Forelimb muscle (tissue), 1 donor: ENCODE results near the gene SYNGR2. TPM values are rescaled to one million over a fixed set of nuclear protein-coding genes. Genes with fewer than 3 reads are reported as not detected.

Source experiments
- DNase-seq: peaks from one replicate; pipeline ENCODE4 v3.0.0-alpha.2; 2013; ENCODE audit warnings: low read depth
- polyA plus RNA-seq: library from polyadenylated mRNA; unstranded; fragments of 120-200 nt; gene quantifications from one replicate; pipeline ENCODE4 v1.2.1, GENCODE V29; 2013; ENCODE audit not compliant: insufficient read length

The SYNGR2 gene
- polyA plus RNA-seq: 105 TPM

GRCh38 chr17:78168242-78168902 is at the start of gene SYNGR2:
TSS of gene SYNGR2 (plus strand) at chr17:78168581. CDS start at chr17:78168617, 36 bp downstream.
- no peak for DNase-seq

DNA sequence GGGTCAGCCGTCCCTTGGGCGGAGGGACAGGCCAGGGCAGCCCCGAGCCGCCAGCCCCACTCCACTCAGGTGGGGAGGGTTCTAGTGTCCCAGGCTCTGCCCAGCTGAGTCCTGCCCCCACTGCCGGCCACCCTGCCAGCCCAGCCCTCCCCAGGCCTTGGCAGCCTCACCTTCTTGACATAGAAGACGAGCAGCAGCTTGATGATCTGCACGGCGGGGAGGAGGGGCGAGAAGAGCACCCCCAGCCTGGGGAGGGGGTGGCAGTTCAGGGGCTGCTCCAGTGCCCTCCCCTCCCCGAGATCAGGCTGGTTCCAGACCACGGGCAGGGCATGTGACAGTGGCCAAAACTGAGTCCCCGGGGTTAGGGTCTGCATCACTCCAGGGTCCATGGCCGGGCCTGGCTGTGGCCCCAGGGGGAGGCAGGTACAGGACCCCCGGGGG is 49.6 kb upstream of the SYNGR2 start:
- DNase-seq: no peak

GRCh38 chr17:78120537-78120936 is 47.8 kb upstream of the SYNGR2 start:
- no peak for DNase-seq

GRCh38 chr17:78120971-78121800 is 47.2 kb upstream of the SYNGR2 start:
- DNase-seq: no peak

DNA sequence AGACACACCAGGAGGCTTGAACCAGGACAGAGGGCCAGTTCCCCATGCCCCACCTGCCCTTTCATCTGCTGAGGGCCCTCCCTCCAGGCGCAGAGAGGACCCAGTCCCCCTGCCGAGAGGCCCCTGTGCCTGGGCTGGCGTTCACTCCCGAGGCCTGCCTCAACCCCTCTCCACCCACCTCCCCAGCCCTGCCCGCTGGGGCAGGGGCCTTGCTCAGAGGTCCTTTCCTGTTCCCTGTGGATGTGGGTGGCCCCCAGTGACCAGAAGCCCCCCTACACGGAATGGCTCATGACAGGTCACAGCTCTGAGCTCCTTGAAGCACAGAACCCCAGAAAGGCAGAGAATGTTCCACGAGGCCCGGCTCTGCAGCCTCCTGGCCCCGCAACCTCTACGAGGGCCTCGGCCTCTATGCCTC is 46.6 kb upstream of the SYNGR2 start:
- DNase-seq: no peak

DNA sequence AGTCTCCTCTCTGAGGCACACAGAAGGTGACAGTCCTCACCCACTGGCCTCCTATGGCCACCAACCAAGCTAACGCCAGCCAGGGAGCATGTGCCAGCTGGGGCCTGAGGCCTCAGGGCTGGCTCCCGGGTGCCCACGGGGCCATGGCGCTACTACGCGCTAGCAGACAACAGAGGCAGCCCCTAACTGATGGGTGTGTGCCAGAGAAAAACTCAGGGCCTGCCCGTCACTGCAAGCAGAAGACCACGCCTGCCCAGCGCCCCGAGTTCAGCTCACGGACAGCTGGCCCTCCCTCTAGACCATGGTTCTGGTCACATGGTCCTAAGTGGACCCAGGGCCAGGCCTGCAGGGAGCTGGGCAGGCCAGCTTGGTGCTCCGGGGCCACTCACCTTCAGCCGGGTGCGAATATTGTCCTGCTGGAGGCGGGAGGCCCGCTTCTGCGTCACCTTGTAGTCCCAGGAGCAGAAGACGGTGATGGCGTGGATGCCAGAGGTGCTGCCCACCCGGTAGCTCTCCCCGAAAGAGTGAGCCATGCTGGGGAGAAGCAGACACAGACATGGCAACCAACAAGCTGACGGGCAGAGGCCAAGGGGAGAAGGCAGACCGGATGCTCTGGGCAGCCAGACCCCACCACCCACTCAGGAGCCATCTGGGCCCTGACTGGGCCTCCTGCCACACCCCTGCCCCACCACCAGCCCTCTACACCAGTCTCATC is 46.0 kb upstream of the SYNGR2 start:
- DNase-seq: no peak

DNA sequence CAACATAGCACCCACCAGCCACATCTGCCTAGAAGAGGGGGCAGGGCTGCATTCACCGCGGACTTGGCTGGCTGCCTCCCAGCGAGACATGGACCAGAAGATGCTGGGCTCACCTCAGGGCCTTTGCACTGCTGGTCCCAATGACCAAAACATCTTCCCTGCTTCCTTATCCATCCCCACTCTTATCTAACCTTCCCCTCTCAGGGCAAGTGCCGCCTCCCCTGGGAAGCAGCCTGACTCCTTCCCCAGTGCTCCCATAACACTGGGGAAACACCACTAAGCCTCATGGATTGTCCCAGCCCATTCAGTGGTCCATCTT is 45.5 kb upstream of the SYNGR2 start:
- DNase-seq: no peak

- DNase-seq: no peak
These were observed 45.0 kb upstream of the SYNGR2 start for GRCh38 chr17:78123258-78123929.

GRCh38 chr17:78124081-78124835 is 44.1 kb upstream of the SYNGR2 start:
- no peak for DNase-seq

- no peak for DNase-seq
These were observed 43.6 kb upstream of the SYNGR2 start for GRCh38 chr17:78124836-78125137.

- DNase-seq: no peak
These were observed 43.1 kb upstream of the SYNGR2 start for GRCh38 chr17:78125138-78125913.

DNA sequence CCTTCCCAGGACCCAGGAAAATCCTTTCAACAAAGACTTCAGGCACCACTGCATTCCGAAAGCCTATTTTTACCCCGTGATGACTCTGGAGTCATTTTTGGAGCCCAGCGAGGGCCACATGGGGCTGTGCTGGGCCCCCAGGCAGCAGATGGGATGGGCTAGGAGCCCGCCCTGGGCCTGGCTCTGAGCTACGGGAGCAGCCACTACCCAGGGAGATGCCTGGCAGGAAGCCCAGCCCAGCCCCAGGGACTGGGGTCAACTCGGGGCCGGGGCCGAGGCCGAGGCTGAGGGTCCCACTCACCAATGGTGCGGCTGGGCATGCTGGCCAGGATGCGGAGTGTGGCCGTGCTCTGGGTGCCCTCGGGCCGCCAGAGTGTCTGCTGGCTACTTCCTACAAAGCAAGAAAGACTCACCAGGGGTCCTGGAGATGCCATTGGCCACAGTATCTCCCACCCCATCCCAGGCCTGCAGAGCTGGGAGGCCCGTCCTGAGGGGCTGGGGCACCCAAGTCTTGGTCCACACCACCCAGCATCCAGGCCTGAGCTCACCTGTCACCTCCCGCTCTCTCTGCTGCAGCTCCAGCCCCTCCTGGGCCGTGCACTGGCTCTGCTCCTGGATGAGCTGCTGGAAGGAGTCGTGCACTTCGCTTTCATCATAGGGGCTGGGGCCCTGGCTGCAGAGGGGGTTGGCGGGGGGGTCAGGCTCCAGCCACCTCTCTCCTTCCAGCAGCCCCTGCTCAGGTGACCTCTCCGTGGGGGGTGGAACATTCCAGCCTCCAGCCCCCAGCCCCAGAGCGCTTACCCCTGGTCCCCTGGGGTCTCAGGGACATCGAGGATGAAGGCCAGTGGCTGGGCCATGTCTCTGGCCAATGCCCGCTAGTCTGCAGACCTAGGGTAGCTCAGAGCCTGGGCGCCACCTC is 42.1 kb upstream of the SYNGR2 start:
- no peak for DNase-seq

- DNase-seq: no peak
These were observed 41.5 kb upstream of the SYNGR2 start for GRCh38 chr17:78126895-78127238.

DNA sequence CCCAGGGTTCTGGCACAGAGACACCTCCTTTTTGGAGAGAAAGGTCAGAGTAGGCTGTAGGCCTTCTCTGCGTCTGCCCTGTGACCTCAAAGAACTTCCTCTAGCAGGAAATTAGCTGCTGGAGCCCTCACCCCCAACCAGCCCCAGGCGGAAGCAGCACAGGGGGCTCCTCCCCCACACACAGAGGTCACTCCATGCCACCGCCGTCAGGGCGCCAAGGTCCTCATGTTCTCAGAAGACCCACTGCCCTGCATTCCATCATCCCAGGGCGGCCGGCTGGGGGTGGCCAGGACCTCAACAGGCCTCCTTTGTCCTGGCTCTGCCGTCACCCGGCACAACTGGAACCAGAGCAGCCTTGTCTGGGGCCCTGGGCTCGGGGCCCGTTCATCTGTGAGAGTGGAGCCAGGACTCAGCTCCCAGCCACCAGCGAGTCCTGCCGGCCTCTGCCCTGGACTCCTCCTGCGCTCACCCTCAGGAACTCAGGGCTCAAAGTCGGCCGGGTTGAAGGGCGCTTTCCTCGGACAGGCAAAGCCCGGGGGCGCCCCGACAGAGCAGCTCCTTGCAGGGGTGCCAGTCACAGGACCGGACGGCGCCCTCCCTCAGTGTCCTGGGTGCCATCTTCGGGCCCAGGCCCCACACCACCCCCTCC is 41.0 kb upstream of the SYNGR2 start:
- DNase-seq: no peak

DNA sequence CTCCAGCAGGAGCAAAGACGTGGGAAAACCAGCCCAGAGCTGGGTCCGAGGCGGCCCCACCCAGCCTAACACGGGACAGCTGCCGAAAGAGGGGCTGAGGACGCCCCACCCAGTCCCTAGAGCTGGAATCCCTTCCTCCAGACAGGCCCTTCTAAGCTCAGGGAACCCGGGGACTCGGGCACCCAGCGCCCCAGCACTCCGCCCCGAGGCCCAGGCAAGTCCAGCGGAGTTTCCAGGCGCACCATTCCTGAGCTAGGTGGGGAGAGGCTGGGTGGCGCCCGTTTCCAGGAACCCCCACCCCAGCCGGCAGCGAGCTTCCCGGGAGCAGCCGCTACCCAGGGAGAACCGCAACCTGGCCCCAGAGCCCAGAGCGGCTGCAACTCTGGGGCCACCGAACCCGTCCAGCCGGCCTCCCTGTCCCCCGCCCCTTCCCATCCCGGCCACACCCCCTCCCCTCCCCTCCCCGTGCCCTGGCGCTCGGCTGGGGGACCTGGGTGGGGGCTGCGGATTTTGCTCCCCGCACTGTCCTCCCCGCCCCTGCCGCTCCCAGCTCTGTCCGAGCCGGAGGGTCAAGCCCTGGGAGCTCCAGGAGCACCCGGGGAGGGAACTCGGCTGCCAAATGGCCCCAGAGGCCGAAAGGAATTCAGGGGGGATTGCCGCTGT is 40.4 kb upstream of the SYNGR2 start:
- no peak for DNase-seq

GRCh38 chr17:78128551-78129350 is 39.6 kb upstream of the SYNGR2 start, which contains the start of gene TMC6:
TSS of gene TMC6 (minus strand) at chr17:78128755. CDS start at chr17:78126832, 1,923 bp downstream.
- DNase-seq: no peak

DNA sequence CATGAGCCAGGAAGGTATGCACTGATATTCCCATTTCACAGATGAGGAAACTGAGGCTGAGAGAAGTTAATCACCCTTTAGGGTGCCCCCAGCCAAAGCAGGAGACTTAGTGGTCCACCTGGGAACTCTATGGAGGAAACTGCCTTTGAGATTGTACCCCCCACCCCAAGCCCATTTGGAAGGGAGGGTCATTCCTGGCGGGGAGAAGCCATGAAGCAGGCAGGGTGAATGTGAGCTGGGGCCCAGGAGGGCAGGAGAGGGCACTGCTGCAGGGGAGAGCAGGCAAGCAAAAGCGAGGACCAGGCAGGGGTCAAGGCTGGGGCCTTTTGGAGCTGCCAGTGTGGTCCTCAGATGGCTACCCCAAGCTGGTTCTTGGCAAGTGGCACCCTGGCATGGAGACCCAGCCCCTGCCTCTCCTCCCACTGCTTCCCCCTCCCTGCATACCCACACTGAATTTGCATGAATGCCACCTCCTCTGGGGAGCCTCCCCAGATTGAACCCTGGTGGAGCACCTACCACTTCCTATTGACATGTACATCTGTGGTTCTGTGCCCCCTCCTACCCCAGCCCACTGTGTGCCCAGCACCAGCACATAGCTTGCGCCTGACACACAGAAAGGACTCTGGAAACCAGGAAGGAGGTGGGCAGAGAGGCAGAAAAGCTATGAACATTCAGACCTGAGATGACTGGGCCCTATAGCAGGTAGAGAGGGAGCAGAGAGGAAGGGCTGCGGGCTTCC is 38.9 kb upstream of the SYNGR2 start:
- DNase-seq: no peak
